GM12878 (cell line): ENCODE data around the gene LSP1. TPM values are rescaled to one million over a fixed set of nuclear protein-coding genes. Genes with fewer than 3 reads are reported as not detected.

ENCODE experiments used
- ATAC-seq: fragments of 200-7000 bp; cut with Tn5 transposase; 3 replicates; pipeline ENCODE4 v1.9.1; 2020; ENCODE audit warnings: mild to moderate bottlenecking, moderate library complexity
- BruUV-seq: library from RNA; stranded (reverse); fragments of 400-500 nt; replicated peaks from 2 replicates; lab custom pipeline; 2021; lab: Mats Ljungman, UMichigan
- CTCF ChIA-PET: fragments of 300-600 bp; sonication (Branson Sonifier 250); formaldehyde crosslinking; extraction: SDS; loops from one replicate; lab custom pipeline; 2021; ENCODE audit warnings: inconsistent platforms; lab: Yijun Ruan, JAX
- POLR2A ChIA-PET: fragments of 350-600 bp; formaldehyde crosslinking; extraction: SDS; loops from one replicate; lab custom pipeline; 2021; ENCODE audit warnings: inconsistent platforms; lab: Charles Lee
- RAD21 ChIA-PET: fragments of 300-600 bp; sonication (Branson Sonifier 250); formaldehyde crosslinking; loops from one replicate; lab custom pipeline; 2023; ENCODE audit warnings: antibody characterized with exemption; ENCODE audit not compliant: unreplicated experiment; lab: Charles Lee
- SMC1A ChIA-PET: fragments of 300-600 bp; sonication (Branson Sonifier 250); formaldehyde crosslinking; loops from one replicate; lab custom pipeline; 2023; ENCODE audit not compliant: unreplicated experiment, uncharacterized antibody; lab: Charles Lee
- DNase-seq: peaks from one replicate; pipeline ENCODE4 v3.0.0-alpha.2; 2011; ENCODE audit warnings: low read depth, low spot score
- FAIRE-seq: peaks from 3 replicates; lab custom pipeline; 2011; peaks lifted over from hg19 to GRCh38; lab: Jason Lieb, UNC
- H2AFZ ChIP-seq: 2 replicates; pipeline ENCODE4 v1.6.0; 2011; ENCODE audit warnings: low read depth, low read length, control low read depth; ENCODE audit not compliant: control insufficient read depth
- H3K27ac ChIP-seq: 2 replicates; pipeline ENCODE4 v1.5.1; 2011; ENCODE audit warnings: control low read depth; ENCODE audit not compliant: control insufficient read depth, insufficient read depth
- H3K27me3 ChIP-seq, 2 experiments: replicated peaks in 1 of 2; 2 replicates each; pipeline versions ENCODE4 v1.6.0 to v1.6.1; 2011; ENCODE audit warnings: low read length in 1 of 2; ENCODE audit not compliant: control insufficient read depth in 2 of 2, insufficient read depth in 2 of 2
- H3K36me3 ChIP-seq, 2 experiments: 2 replicates each; pipeline ENCODE4 v1.5.1; 2011; ENCODE audit warnings: low read length in 1 of 2; ENCODE audit not compliant: control insufficient read depth in 2 of 2, insufficient read depth in 2 of 2
- H3K4me1 ChIP-seq: 2 replicates; pipeline ENCODE4 v1.6.1; 2011; ENCODE audit warnings: mild to moderate bottlenecking, low read length, moderate library complexity, mixed read lengths; ENCODE audit not compliant: control insufficient read depth, insufficient read depth
- H3K4me2 ChIP-seq: 2 replicates; pipeline ENCODE4 v1.6.0; 2011; ENCODE audit warnings: control low read depth; ENCODE audit not compliant: control insufficient read depth, insufficient read depth
- H3K4me3 ChIP-seq: fragments of 200-600 bp; sonication (generic); 2 replicates; pipeline ENCODE4 v1.5.1; 2016
- H3K79me2 ChIP-seq: 2 replicates; pipeline ENCODE4 v1.6.0; 2011; ENCODE audit warnings: low read length; ENCODE audit not compliant: control insufficient read depth, insufficient read depth
- H3K9ac ChIP-seq: 2 replicates; pipeline ENCODE4 v1.8.0; 2011; ENCODE audit warnings: low read length, control low read depth, mixed read lengths; ENCODE audit not compliant: control insufficient read depth, insufficient read depth
- H3K9me3 ChIP-seq: replicated peaks from 3 replicates; pipeline ENCODE4 v1.5.1; 2011; ENCODE audit warnings: mild to moderate bottlenecking, low read length; ENCODE audit not compliant: control insufficient read depth, insufficient read depth
- H4K20me1 ChIP-seq: 2 replicates; pipeline ENCODE4 v1.6.0; 2011; ENCODE audit not compliant: control insufficient read depth, insufficient read depth
- CBX3 ChIP-seq: fragments of 200-600 bp; sonication (generic); IDR thresholded peaks from 2 replicates; pipeline ENCODE4 v1.6.1; 2016; ENCODE audit warnings: low read depth, borderline replicate concordance
- FOS ChIP-seq: IDR thresholded peaks from 3 replicates; pipeline ENCODE4 v1.6.1; 2011; ENCODE audit warnings: borderline replicate concordance; ENCODE audit not compliant: insufficient read length; ENCODE audit errors: extremely low read depth
- JUNB ChIP-seq: IDR thresholded peaks from 2 replicates; pipeline ENCODE4 v1.6.1; 2016; ENCODE audit warnings: antibody characterized with exemption, mild to moderate bottlenecking
- MEF2A ChIP-seq: IDR thresholded peaks from 2 replicates; pipeline ENCODE4 v1.6.1; 2011; ENCODE audit warnings: low read depth, mild to moderate bottlenecking, low read length, moderate library complexity; ENCODE audit not compliant: insufficient read depth
- PBX3 ChIP-seq: IDR thresholded peaks from 2 replicates; pipeline ENCODE4 v1.6.1; 2011; ENCODE audit warnings: mild to moderate bottlenecking, low read depth, low read length, moderate library complexity; ENCODE audit not compliant: insufficient replicate concordance
- POLR2A ChIP-seq: IDR thresholded peaks from 2 replicates; pipeline ENCODE4 v1.6.1; 2011; ENCODE audit warnings: low read depth, mild to moderate bottlenecking, low read length
- POLR2AphosphoS5 ChIP-seq: IDR thresholded peaks from 2 replicates; pipeline ENCODE4 v1.6.1; 2011; ENCODE audit warnings: mild to moderate bottlenecking, low read length, inconsistent platforms
- TBL1XR1 ChIP-seq: IDR thresholded peaks from 2 replicates; pipeline ENCODE4 v1.6.1; 2012; ENCODE audit warnings: low read depth, low read length, improper control_type of control experiment
- WGBS: methylation state at CpG from one replicate; pipeline ENCODE4 v1.1.6; 2016; ENCODE audit warnings: low lambda C conversion rate; ENCODE audit not compliant: insufficient replicate concordance, insufficient coverage; ENCODE audit errors: missing lambda C conversion rate; 5-methylcytosine and 5-hydroxymethylcytosine counted together
- in situ Hi-C: fragments of 300-500 bp; cut with MboI; formaldehyde crosslinking; loops from 9 replicates; pipeline ENCODE4 v1.14.3; 2018; ENCODE audit warnings: mixed read lengths
- intact Hi-C: fragments of 100-400 bp; cut with micrococcal nuclease; formaldehyde crosslinking; loops from one replicate; pipeline ENCODE4 v1.14.2; 2022; ENCODE audit not compliant: unreplicated experiment
- polyA plus RNA-seq, 11 experiments: library from polyadenylated mRNA; depleted of rRNA in 4 of 11; unstranded in 6 of 11; stranded (reverse) in 5 of 11; fragments of >200 nt; fragmentation: Nextera tagmentation in 4 of 11; fragmentation: Illumina TruSeq in 1 of 11; extraction: Ambion mirVana in 4 of 11; extraction: Trizol in 1 of 11; gene quantifications; 1 replicate in 1 of 11; 2 replicates in 10 of 11; pipeline versions ENCODE4 v1.2.1 to v1.2.3, GENCODE V29; 2011 to 2016; ENCODE audit warnings: inconsistent platforms in 2 of 11, missing spikeins in 2 of 11, low read depth in 1 of 11
- total RNA-seq, 4 experiments: library from RNA; depleted of rRNA in 3 of 4; stranded (reverse); fragments of >200 nt in 3 of 4; fragmentation: Illumina TruSeq in 1 of 4; extraction: Trizol in 1 of 4; gene quantifications; 2 replicates each; pipeline versions ENCODE4 v1.2.1 to v1.2.3, GENCODE V29; 2013 to 2021

The LSP1 gene
- total and polyA plus RNA-seq, 10 of the 15 experiments (the other 5 are each of a cell fraction or from before 2014, with no cell fraction given) = 19.2 to 488 (median 369) TPM

GRCh38 chr11:1864231-1864630 lies 11.3 kb downstream of the LSP1 start (continued):
- TF ChIP-seq FOS (no peak), MEF2A (no peak), TBL1XR1 (no peak), PBX3 (no peak), JUNB (no peak)

DNA sequence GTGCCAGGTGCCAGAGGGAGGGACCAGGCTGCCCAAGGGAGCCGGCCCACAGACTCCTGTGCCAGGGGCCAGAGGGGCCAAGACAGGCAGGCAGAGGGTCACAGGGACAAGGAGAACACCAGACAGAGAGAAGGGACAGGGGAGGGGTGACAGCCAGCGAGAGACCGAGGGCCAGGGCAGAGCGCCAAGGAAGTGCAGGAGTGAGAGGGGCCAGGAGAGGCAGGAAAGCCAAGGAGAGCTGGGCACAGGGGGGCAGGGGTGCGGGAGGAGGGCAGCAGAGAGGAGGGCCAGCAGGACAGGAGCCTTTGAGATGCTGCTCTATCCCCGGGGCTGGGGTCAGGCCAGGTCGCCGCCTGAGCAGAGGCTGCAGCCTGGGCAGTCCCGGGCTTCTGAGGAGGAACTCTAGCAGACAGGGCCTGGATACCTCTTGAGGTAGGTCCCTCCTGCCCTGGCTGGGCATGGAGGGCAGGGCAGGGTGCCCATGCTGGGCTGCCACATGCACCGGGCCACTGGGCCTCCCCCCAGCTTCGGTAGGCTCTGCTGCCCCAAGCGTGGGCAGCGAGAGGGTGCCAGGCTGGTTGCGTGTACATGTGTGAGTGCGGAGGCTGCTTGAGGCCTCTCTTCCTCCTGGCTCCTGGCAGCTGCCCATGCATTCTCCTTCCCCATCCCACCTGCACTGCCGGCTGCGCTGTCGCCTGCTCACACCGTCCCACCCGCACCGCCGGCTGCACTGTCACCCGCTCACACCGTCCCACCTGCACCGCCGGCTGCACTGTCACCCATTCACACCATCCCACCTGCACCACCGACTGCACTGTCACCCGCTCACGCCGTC lies 12.2 kb downstream of the LSP1 start:
- intact Hi-C loops = no loop called here
- RAD21 ChIA-PET = no interaction called here
- FAIRE-seq = no peak
- H3K27me3 ChIP-seq = no peaks in the 10 kb centered on the region
- in situ Hi-C loops = no loop called here
- POLR2A ChIA-PET = no interaction called here
- H3K4me1 ChIP-seq = no peaks in the 10 kb centered on the region; the same call in 1 of the 2 replicates
- no peak overlapping the region for H3K9ac ChIP-seq
- H3K36me3 ChIP-seq = peaks cover 2 to 10% of the 10 kb centered on the region in 2 experiments; a peak in 3 of 4 replicates
- H2AFZ ChIP-seq = no peak overlapping the region
- SMC1A ChIA-PET = no interaction called here
- WGBS = 91% methylated on average over 30 of the region's 30 CpGs
- no peak overlapping the region for H3K4me2 ChIP-seq
- H3K27ac ChIP-seq = no peak overlapping the region
- BruUV-seq = no TSS peak
- H3K4me3 ChIP-seq = no peak overlapping the region
- H4K20me1 ChIP-seq = peaks cover 9% of the 10 kb centered on the region
- no peaks in the 10 kb centered on the region for H3K9me3 ChIP-seq
- 0 out of 2 replicates have a peak, but pooled peaks have one; percentile 6 for TF ChIP-seq POLR2A
- peak; percentile 62; the same call in 1 of the 2 replicates for TF ChIP-seq POLR2AphosphoS5
- TF ChIP-seq CBX3 = no peak
- H3K79me2 ChIP-seq = peaks cover 35% of the 10 kb centered on the region
- DNase-seq = no peak
- peak; percentile 9 for ATAC-seq
- CTCF ChIA-PET = no interaction called here
